ENCODE measurements around the gene DUSP5. TPM values are rescaled to one million over a fixed set of nuclear protein-coding genes. Genes with fewer than 3 reads are reported as not detected.
A peak's percentile ranks its signal among the peaks of the same experiment; 100 is the strongest.

The DUSP5 gene
- total RNA-seq, 1 donor from 2014 or later = 2.4 TPM

GRCh38 chr10:110546499-110547110, 48.9 kb downstream of the DUSP5 start:
- Mint-ChIP-seq H3K4me3 (ENCODE audit: unreplicated experiment) (no peak overlapping the region), H3K27me3 (ENCODE audit: unreplicated experiment) (no peaks in the 10 kb centered on the region), H3K9me3 (ENCODE audit: unreplicated experiment) (no peaks in the 10 kb centered on the region), H3K27ac (ENCODE audit: unreplicated experiment) (no peak overlapping the region), H3K36me3 (ENCODE audit: unreplicated experiment) (no peaks in the 10 kb centered on the region), H3K4me1 (ENCODE audit: low read depth, unreplicated experiment) (no peaks in the 10 kb centered on the region)
- no peak for DNase-seq
- TF ChIP-seq CTCF (IDR thresholded peaks at IDR 0.05; ENCODE audit: partially characterized antibody, unreplicated experiment) = no peak

- TF ChIP-seq CTCF (IDR thresholded peaks at IDR 0.05; ENCODE audit: partially characterized antibody, unreplicated experiment) = peak; percentile 86
- Mint-ChIP-seq H3K27ac (ENCODE audit: unreplicated experiment) (no peak overlapping the region), H3K27me3 (ENCODE audit: unreplicated experiment) (no peaks in the 10 kb centered on the region), H3K9me3 (ENCODE audit: unreplicated experiment) (no peaks in the 10 kb centered on the region), H3K36me3 (ENCODE audit: unreplicated experiment) (no peaks in the 10 kb centered on the region), H3K4me3 (ENCODE audit: unreplicated experiment) (no peak overlapping the region), H3K4me1 (ENCODE audit: low read depth, unreplicated experiment) (no peaks in the 10 kb centered on the region)
- DNase-seq = no peak
Measured at GRCh38 chr10:110547139-110547761, 49.5 kb downstream of the DUSP5 start.

- no peaks in the 10 kb centered on the region for H3K36me3 Mint-ChIP-seq (ENCODE audit: unreplicated experiment)
- no peaks in the 10 kb centered on the region for H3K27me3 Mint-ChIP-seq (ENCODE audit: unreplicated experiment)
- no peak overlapping the region for H3K4me3 Mint-ChIP-seq (ENCODE audit: unreplicated experiment)
- no peak overlapping the region for H3K27ac Mint-ChIP-seq (ENCODE audit: unreplicated experiment)
- H3K9me3 Mint-ChIP-seq (ENCODE audit: unreplicated experiment) = no peaks in the 10 kb centered on the region
- no peak for DNase-seq
- TF ChIP-seq CTCF (IDR thresholded peaks at IDR 0.05; ENCODE audit: partially characterized antibody, unreplicated experiment) = no peak
- no peaks in the 10 kb centered on the region for H3K4me1 Mint-ChIP-seq (ENCODE audit: low read depth, unreplicated experiment)
Measured at GRCh38 chr10:110548002-110548401, 50.3 kb downstream of the DUSP5 start.

- H3K27ac Mint-ChIP-seq (ENCODE audit: unreplicated experiment) = no peak overlapping the region
- no peak overlapping the region for H3K4me3 Mint-ChIP-seq (ENCODE audit: unreplicated experiment)
- H3K9me3 Mint-ChIP-seq (ENCODE audit: unreplicated experiment) = no peaks in the 10 kb centered on the region
- no peaks in the 10 kb centered on the region for H3K4me1 Mint-ChIP-seq (ENCODE audit: low read depth, unreplicated experiment)
- no peak for TF ChIP-seq CTCF (IDR thresholded peaks at IDR 0.05; ENCODE audit: partially characterized antibody, unreplicated experiment)
- no peak for DNase-seq
- no peaks in the 10 kb centered on the region for H3K36me3 Mint-ChIP-seq (ENCODE audit: unreplicated experiment)
- H3K27me3 Mint-ChIP-seq (ENCODE audit: unreplicated experiment) = no peaks in the 10 kb centered on the region
Measured at GRCh38 chr10:110549211-110549610, 51.5 kb downstream of the DUSP5 start.

- TF ChIP-seq CTCF (IDR thresholded peaks at IDR 0.05; ENCODE audit: partially characterized antibody, unreplicated experiment) = no peak
- H3K9me3 Mint-ChIP-seq (ENCODE audit: unreplicated experiment) = peaks cover 1% of the 10 kb centered on the region
- DNase-seq = no peak
- H3K4me3 Mint-ChIP-seq (ENCODE audit: unreplicated experiment) = no peak overlapping the region
- H3K27me3 Mint-ChIP-seq (ENCODE audit: unreplicated experiment) = no peaks in the 10 kb centered on the region
- H3K36me3 Mint-ChIP-seq (ENCODE audit: unreplicated experiment) = no peaks in the 10 kb centered on the region
- no peaks in the 10 kb centered on the region for H3K4me1 Mint-ChIP-seq (ENCODE audit: low read depth, unreplicated experiment)
- H3K27ac Mint-ChIP-seq (ENCODE audit: unreplicated experiment) = no peak overlapping the region
Measured at GRCh38 chr10:110553905-110554304, 56.2 kb downstream of the DUSP5 start.
